Ascending aorta (tissue), 2 donors: ENCODE results near the gene ARHGAP15. TPM values are rescaled to one million over a fixed set of nuclear protein-coding genes. Genes with fewer than 3 reads are reported as not detected.
"Not testable (repeated sequence)": the region's sequence is repeated elsewhere in the genome, so short reads cannot be mapped to it uniquely, and the experiment has no call there.

ENCODE experiments used
- DNase-seq, 2 donors: peaks; one replicate each; pipeline ENCODE4 v3.0.0-alpha.2; 2019; ENCODE audit warnings: low spot score in 2 of 2
- H3K27ac ChIP-seq, 2 donors: fragments of 200-600 bp; sonication (generic); one replicate each; pipeline ENCODE4 v1.5.1; 2016 to 2017; ENCODE audit warnings: mild to moderate bottlenecking in 1 of 2
- H3K27me3 ChIP-seq: fragments of 200-600 bp; sonication (generic); one replicate; pipeline ENCODE4 v1.5.1; 2017
- H3K36me3 ChIP-seq, 2 donors: fragments of 200-600 bp; sonication (generic); one replicate each; pipeline ENCODE4 v1.5.1; 2016
- H3K4me1 ChIP-seq, 2 donors: fragments of 200-600 bp; sonication (generic); one replicate each; pipeline ENCODE4 v1.5.1; 2016 to 2017; ENCODE audit warnings: mild to moderate bottlenecking in 1 of 2
- H3K4me3 ChIP-seq, 2 donors: fragments of 200-600 bp; sonication (generic); one replicate each; pipeline ENCODE4 v1.5.1; 2016 to 2017; ENCODE audit warnings: mild to moderate bottlenecking in 1 of 2
- H3K9me3 ChIP-seq, 2 donors: fragments of 200-600 bp; sonication (generic); one replicate each; pipeline ENCODE4 v1.5.1; 2016
- intact Hi-C: fragments of 100-400 bp; cut with DNase I; formaldehyde crosslinking; loops from one replicate; pipeline ENCODE4 v1.15.1; 2023
- total RNA-seq: library from RNA; depleted of rRNA; stranded (reverse); fragments of >200 nt; gene quantifications from one replicate; pipeline ENCODE4 v1.1.0, GENCODE V29; 2016
- TF ChIP-seq, protein P1 (sequence below), 3 experiments: fragments of 200-600 bp in 2 of 3; fragments of 450-650 bp in 1 of 3; sonication (generic) in 2 of 3; IDR thresholded peaks; one replicate each; pipeline ENCODE4 v1.5.1; 2016 to 2019; ENCODE audit warnings: antibody characterized with exemption in 3 of 3, mild to moderate bottlenecking in 1 of 3, moderate library complexity in 1 of 3

The ARHGAP15 gene
- total RNA-seq, 1 donor from 2014 or later: 1.4 TPM

DNA sequence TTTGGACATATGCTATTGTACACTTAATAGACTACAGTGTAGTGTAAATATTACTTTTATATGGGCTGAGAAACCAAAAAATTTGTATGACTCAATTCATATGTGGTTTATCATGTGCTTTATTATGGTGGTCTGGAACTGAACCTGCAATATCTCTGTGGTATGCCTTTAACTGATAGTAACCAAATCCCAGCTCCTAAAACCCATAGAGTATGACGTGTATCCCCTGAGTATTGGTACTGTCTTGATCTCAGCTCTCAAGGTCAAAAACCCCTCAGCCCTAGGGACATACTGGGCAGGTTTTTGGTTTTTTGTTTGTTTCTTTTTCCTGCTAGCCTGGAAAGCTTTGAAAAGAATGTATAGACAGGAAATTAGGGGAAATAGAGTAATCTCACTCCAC is 42.2 kb upstream of the ARHGAP15 start:
- TF ChIP-seq, protein P1, sequence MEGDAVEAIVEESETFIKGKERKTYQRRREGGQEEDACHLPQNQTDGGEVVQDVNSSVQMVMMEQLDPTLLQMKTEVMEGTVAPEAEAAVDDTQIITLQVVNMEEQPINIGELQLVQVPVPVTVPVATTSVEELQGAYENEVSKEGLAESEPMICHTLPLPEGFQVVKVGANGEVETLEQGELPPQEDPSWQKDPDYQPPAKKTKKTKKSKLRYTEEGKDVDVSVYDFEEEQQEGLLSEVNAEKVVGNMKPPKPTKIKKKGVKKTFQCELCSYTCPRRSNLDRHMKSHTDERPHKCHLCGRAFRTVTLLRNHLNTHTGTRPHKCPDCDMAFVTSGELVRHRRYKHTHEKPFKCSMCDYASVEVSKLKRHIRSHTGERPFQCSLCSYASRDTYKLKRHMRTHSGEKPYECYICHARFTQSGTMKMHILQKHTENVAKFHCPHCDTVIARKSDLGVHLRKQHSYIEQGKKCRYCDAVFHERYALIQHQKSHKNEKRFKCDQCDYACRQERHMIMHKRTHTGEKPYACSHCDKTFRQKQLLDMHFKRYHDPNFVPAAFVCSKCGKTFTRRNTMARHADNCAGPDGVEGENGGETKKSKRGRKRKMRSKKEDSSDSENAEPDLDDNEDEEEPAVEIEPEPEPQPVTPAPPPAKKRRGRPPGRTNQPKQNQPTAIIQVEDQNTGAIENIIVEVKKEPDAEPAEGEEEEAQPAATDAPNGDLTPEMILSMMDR (IDR thresholded peaks at IDR 0.05): no peak
- H3K27me3 ChIP-seq: no peaks in the 10 kb centered on the region
- H3K4me1 ChIP-seq: no peaks in the 10 kb centered on the region
- H3K27ac ChIP-seq: no peak overlapping the region
- DNase-seq: no peak
- intact Hi-C loops: no loop called here
- H3K36me3 ChIP-seq: no peaks in the 10 kb centered on the region
- H3K4me3 ChIP-seq: no peak overlapping the region
- no peaks in the 10 kb centered on the region for H3K9me3 ChIP-seq

DNA sequence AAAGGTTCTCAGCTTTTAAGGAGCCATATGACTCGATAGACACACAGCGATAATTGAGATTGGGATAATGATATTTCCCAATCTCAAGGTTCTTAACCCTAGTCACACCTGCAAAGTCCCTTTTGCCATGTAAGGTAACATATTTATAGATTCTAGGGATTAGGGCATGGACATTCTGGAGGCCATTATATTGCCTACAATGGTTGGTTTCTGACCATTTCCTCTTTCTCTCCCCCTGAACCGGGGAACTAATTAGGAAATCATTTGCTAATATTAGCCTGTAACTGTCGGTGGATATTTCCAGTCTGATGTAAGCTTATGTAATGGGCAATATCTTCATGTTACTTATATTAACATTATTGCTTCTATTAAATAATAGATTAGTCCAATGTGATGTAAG is 40.8 kb upstream of the ARHGAP15 start:
- DNase-seq: no peak
- Histone ChIP-seq H3K27me3 (no peaks in the 10 kb centered on the region), H3K4me1 (no peaks in the 10 kb centered on the region), H3K9me3 (no peaks in the 10 kb centered on the region), H3K4me3 (no peak overlapping the region), H3K27ac (no peak overlapping the region), H3K36me3 (no peaks in the 10 kb centered on the region)
- intact Hi-C loops: no loop called here
- TF ChIP-seq, protein P1 (IDR thresholded peaks at IDR 0.05): no peak

DNA sequence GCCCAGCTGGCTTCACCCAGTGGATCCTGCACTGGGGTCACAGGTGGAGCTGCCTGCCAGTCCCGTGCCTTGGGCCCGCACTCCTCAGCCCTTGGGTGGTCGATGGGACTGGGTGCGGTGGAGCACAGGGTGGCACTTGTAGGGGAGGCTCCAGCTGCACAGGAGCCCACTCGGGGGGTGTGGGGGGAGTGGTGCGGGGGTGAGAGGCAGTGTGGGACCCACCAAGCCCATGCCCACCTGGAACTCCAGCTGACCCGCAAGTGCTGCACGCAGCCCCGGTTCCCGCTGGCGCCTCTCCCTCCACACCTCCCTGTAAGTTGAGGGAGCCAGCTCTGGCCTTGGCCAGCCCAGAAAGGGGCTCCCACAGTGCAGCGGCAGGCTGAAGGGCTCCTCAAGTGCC is 39.7 kb upstream of the ARHGAP15 start:
- H3K9me3 ChIP-seq, H3K4me1 ChIP-seq, H3K27ac ChIP-seq, DNase-seq, H3K27me3 ChIP-seq, H3K36me3 ChIP-seq, H3K4me3 ChIP-seq, intact Hi-C loops: not testable (repeated sequence)

DNA sequence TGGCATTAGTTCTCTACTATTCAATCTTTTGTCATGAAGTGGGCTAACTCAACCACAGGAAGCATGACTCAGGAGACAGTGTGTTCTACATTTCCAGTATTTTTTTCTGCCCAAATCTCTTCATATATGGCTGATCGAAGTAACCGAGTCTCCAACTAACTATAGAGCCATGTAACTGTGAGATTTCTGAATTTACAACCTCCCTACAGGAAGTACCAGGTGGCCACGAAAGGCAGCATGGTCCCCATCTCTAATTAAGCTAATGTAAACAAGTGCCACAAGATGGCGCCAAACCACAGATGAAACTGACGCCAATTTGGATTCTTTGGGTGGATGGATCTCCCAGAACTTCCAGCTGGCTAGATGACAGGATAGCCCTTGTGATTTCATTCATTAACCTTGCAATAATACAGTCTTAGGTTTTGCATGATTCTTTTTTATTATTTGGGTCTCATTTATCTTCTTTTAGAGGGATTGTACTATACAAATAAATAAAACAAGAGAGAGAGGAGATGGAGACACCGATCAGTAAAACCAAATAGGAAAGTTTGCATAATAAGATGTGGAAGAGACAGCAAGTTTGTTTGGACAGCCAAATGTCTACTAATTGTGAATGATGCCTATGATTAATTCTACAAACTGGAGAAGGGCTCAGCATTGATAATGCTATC is 18.3 kb upstream of the ARHGAP15 start:
- H3K27ac ChIP-seq: no peak overlapping the region
- no peak overlapping the region for H3K4me3 ChIP-seq
- H3K36me3 ChIP-seq: no peaks in the 10 kb centered on the region
- TF ChIP-seq, protein P1 (IDR thresholded peaks at IDR 0.05): peak; percentile 38 to 64 (median 51)
- H3K9me3 ChIP-seq: no peaks in the 10 kb centered on the region
- no peaks in the 10 kb centered on the region for H3K4me1 ChIP-seq
- intact Hi-C loops: loop anchor here (2.0 kb wide), 1 partner anchor 150 kb away; no protein-coding TSS in a partner anchor
- peak in 1 of 2 donors; percentile 70 for DNase-seq
- H3K27me3 ChIP-seq: no peaks in the 10 kb centered on the region

DNA sequence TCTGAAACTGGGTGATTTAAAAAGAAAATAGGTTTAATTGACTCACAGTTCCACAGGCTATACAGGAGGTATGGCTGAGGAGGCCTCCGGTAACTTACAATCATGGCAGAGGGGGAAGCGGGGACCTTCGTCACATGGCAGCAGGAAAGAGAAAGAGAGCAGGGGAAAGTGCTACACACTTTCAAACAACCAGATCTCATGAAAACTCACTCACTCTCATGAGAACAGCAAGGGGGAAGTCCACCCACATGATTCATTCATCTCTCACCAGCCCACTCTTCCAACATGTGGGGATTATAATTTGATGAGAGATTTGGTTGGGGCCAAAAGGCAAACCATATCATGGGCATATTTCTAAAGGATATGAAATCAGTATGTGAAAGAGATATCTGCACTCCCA is 12.0 kb upstream of the ARHGAP15 start:
- DNase-seq: no peak
- H3K36me3 ChIP-seq: no peaks in the 10 kb centered on the region
- H3K27ac ChIP-seq: no peak overlapping the region
- no peaks in the 10 kb centered on the region for H3K27me3 ChIP-seq
- TF ChIP-seq, protein P1 (IDR thresholded peaks at IDR 0.05): no peak
- H3K4me3 ChIP-seq: no peak overlapping the region
- intact Hi-C loops: no loop called here
- H3K4me1 ChIP-seq: no peaks in the 10 kb centered on the region
- H3K9me3 ChIP-seq: no peaks in the 10 kb centered on the region

DNA sequence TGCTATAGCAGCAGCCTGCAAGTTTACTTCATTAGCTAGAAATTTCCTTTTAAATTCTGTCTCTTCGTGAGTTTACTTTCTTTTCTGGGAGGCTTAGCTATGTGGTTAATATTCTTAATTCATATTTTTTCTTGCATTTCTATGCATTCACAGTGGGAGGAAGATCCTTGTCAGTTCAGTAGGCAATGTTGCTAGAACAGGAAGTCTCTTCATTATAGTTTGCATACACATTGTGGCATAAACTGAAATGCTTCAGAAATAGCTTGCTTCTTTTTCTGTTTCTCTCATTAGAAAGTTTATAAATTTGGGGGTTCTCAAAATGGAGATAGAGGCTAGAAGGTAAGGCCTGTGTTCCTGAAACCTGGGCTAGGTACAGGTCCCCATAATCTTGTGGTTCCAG is 8.1 kb upstream of the ARHGAP15 start:
- H3K4me3 ChIP-seq: no peak overlapping the region
- intact Hi-C loops: no loop called here

More for the DNA sequence above, 8.1 kb upstream of the ARHGAP15 start:
- H3K27ac ChIP-seq: no peak overlapping the region
- no peaks in the 10 kb centered on the region for H3K4me1 ChIP-seq
- no peak for DNase-seq
- TF ChIP-seq, protein P1 (IDR thresholded peaks at IDR 0.05): no peak
- no peaks in the 10 kb centered on the region for H3K36me3 ChIP-seq
- H3K9me3 ChIP-seq: no peaks in the 10 kb centered on the region
- H3K27me3 ChIP-seq: no peaks in the 10 kb centered on the region
